H1 (cell line): ENCODE results near the gene ZNF320. TPM values are rescaled to one million over a fixed set of nuclear protein-coding genes. Genes with fewer than 3 reads are reported as not detected.

Experiments used
- ATF3 ChIP-seq: IDR thresholded peaks from 2 replicates; pipeline ENCODE4 v1.6.1; 2011; ENCODE audit warnings: low read depth, mild to moderate bottlenecking, low read length; ENCODE audit not compliant: insufficient read depth
- EZH2 ChIP-seq: fragments of 200-600 bp; sonication (generic); IDR thresholded peaks from 2 replicates; pipeline ENCODE4 v1.7.1; 2012; ENCODE audit warnings: low read depth, mild to moderate bottlenecking, moderate library complexity, low read length, inconsistent platforms; ENCODE audit not compliant: severe bottlenecking
- polyA plus RNA-seq, 7 experiments: library from polyadenylated mRNA; depleted of rRNA in 3 of 7; stranded (reverse) in 5 of 7; unstranded in 2 of 7; fragments of >200 nt in 5 of 7; fragments of 200-250 nt in 2 of 7; gene quantifications; 1 replicate in 5 of 7; 2 replicates in 1 of 7; 4 replicates in 1 of 7; pipeline versions ENCODE4 v1.2.1 to v1.2.3, GENCODE V29; 2011 to 2013; ENCODE audit warnings: missing spikeins in 2 of 7, mixed read lengths in 2 of 7
- total RNA-seq: library from RNA; stranded (reverse); fragmentation: NEBNext Ultra II Directional; extraction: Animal tissue kit (Norgen Biotek cat#: 25700); gene quantifications from 2 replicates; pipeline ENCODE4 v1.2.1, GENCODE V29; 2021

ZNF320 gene
- total and polyA plus RNA-seq, 2 of the 8 experiments (the other 6 are each of a cell fraction or from before 2014, with no cell fraction given), result 20.6 to 26.8 TPM

- TF ChIP-seq EZH2 (no peak), ATF3 (no peak)
These were observed 39.5 kb upstream of the ZNF320 start (continued) for GRCh38 chr19:52936954-52937325.
